ENCODE measurements around the gene UVSSA. TPM values are rescaled to one million over a fixed set of nuclear protein-coding genes. Genes with fewer than 3 reads are reported as not detected.
"Not testable (repeated sequence)": the region's sequence is repeated elsewhere in the genome, so short reads cannot be mapped to it uniquely, and the experiment has no call there.

Gene UVSSA
- total and polyA plus RNA-seq, 5 experiments from 2014 or later = 1.9 to 39.5 (median 6.2) TPM

GRCh38 chr4:1328267-1329155 lies 18.5 kb upstream of the UVSSA start:
- ATAC-seq = no peak
- peak in 1 of 10 donors; percentile 61 for DNase-seq
- H3K27me3 Mint-ChIP-seq = no peaks in the 10 kb centered on the region
- peak overlapping the region in 9 of 10 donors; percentile 71 to 96 (median 93) for H3K27ac Mint-ChIP-seq
- H3K9me3 Mint-ChIP-seq = no peaks in the 10 kb centered on the region
- POLR2A ChIA-PET = interaction anchor here (0.8 to 2.6 kb wide), 5 partner anchors 12 to 39 kb away, joined by 3 to 27 read pairs (median 3); partner anchors contain the start of genes MAEA and UVSSA
- H3K4me3 Mint-ChIP-seq = peak overlapping the region in 3 of 10 donors; percentile 64 to 80 (median 69)
- H3K36me3 Mint-ChIP-seq = peaks cover 0 to 28% (median 2%) of the 10 kb centered on the region in 3 donors
- peaks cover 17 to 40% (median 29%) of the 10 kb centered on the region in 4 donors for H3K4me1 Mint-ChIP-seq

DNA sequence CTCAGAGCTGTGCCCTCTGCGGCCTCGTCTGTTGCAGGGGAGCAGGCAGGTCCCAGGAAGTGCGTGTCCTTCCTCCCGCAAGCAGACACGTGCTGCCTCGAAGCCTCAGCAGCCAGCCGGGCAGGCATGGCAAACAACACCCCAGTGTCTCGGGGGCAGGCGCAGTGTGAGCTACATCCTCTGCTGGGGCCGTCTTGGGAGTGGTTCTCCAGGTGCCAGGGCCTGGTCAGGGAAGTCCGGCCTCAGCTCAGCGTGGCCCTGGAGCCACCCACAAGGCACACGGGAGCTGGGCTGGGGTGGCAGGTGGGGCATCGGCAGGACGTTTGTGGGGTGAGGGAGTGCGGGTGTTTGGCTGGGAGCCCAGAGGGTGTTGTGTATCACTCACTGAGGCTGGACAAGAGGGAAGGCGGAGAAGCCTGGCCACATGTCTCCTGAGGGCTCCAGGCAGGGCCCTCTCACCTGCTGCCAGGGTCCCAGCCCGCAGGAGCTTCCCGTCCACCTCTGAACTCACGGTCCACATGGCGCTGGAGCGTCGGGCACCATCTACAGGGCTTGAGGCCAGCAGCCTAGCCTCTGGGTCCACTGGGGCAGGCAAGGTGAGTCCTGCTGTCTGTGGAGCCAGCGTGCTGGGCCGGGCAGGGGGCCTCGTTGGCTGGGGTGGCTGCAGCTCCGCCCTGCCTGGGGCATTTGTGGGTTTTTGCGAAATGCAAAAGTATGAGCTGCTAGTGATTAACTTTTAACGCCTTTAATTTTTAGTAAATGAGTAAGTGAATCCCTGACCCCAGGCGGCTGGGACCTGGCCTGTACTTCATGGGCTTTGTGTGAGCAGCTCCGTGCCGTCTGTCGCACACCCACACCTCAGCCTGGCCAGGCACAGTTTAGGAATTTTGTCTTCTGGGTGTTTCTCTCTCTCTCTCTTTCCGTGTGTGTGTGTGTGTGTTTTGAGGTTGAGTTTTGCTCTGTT lies 17.3 kb upstream of the UVSSA start:
- Mint-ChIP-seq H3K36me3 (peaks cover 0 to 35% (median 2%) of the 10 kb centered on the region in 3 donors), H3K4me3 (peak overlapping the region in 9 of 10 donors; percentile 40 to 80 (median 76)), H3K9me3 (no peaks in the 10 kb centered on the region), H3K27ac (peak overlapping the region; percentile 87 to 98 (median 95)), H3K4me1 (peaks cover 17 to 43% (median 32%) of the 10 kb centered on the region in 4 donors), H3K27me3 (no peaks in the 10 kb centered on the region)
- ATAC-seq (peak; percentile 64 to 79), DNase-seq (peak in 9 of 10 donors; percentile 33 to 79 (median 57))
- POLR2A ChIA-PET = interaction anchor here (0.6 to 2.6 kb wide), 9 partner anchors 10 to 533 kb away, joined by 3 to 27 read pairs (median 3); partner anchors contain the start of genes CTBP1, MAEA and UVSSA

DNA sequence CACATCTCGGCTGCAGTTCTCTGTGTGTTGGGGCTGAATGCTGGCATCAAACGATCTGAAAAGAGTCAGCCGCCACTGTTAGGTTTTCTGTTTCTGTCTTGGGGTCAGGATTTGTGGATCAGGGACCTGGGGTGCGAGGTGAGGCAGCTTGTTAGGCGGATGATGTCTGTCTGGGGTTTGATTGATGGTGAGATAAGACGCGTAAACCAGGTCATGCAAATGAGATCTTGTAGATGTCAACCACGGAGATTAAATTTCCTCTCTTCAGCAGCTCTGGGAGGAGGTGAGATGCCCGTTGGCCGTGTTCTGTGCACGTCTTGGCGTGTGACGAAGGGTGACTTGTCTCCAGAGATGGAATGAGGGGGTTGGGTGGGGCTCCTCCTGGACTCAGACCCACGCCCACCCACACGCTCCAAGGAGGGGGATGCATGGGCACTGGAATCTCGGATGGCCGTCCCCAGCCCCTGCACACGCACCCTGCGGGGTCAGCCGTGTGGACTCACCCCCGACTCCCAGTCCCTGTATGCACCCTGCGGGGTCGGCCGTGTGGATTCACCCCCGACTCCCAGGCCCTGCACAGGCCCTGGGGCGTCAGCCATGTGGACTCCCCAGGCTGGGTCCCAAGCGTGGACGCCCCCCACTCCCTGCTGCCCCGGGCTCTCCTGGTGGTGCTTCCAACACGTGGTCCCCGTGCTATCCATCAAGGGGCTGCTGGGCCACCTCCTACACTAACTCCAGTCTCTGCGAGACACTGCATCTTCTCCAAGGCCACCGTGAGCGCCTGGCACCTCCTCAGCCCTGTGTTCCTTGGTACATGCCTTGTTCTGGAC lies 16.0 kb upstream of the UVSSA start:
- no peaks in the 10 kb centered on the region for H3K27me3 Mint-ChIP-seq
- ATAC-seq (peak; percentile 85 to 87), DNase-seq (peak in 9 of 10 donors; percentile 28 to 84 (median 74))
- H3K4me1 Mint-ChIP-seq = peaks cover 20 to 48% (median 32%) of the 10 kb centered on the region in 4 donors
- H3K4me3 Mint-ChIP-seq = peak overlapping the region; percentile 40 to 79 (median 70)
- H3K9me3 Mint-ChIP-seq = no peaks in the 10 kb centered on the region
- H3K36me3 Mint-ChIP-seq = peaks cover 0 to 40% (median 2%) of the 10 kb centered on the region in 3 donors
- POLR2A ChIA-PET = interaction anchor here (0.6 to 2.6 kb wide), 6 partner anchors 15 to 532 kb away, joined by 3 to 27 read pairs (median 4); partner anchors contain the start of genes CTBP1, MAEA and UVSSA
- H3K27ac Mint-ChIP-seq = peak overlapping the region; percentile 87 to 98 (median 96)

- POLR2A ChIA-PET = interaction anchor here (1.9 kb wide), 1 partner anchor 15 kb away, joined by 11 read pairs; the partner anchor contains the start of gene UVSSA
- ATAC-seq = no peak
Measured at GRCh38 chr4:1331591-1332353, 15.2 kb upstream of the UVSSA start.

DNA sequence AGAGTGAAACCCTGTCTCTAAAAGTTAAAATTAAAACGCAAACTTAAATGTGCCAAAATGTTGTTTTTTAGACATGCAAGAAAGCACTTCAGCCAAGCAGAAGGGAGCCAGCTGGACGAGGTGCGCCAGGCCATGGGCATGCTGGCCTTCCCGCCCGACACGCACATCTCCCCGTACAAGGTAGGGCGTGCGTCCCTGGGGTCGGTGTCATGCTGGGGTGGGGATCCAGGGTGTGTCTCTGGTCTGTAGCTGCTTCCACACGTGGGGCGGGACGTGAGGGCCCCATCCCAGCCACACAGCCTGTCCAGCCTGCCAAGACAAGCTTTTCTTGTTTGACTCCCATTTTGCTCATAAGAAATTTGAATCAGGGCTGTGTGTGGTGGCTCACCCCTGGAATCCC lies 14.3 kb upstream of the UVSSA start:
- POLR2A ChIA-PET = interaction anchor here (1.9 kb wide), 1 partner anchor 14 kb away, joined by 11 read pairs; the partner anchor contains the start of gene UVSSA
- Mint-ChIP-seq H3K4me3 (peak overlapping the region in 1 of 10 donors; percentile 10), H3K4me1 (peaks cover 20 to 48% (median 38%) of the 10 kb centered on the region in 4 donors), H3K9me3 (no peaks in the 10 kb centered on the region), H3K27ac (peak overlapping the region in 3 of 10 donors; percentile 18 to 92 (median 20)), H3K27me3 (no peaks in the 10 kb centered on the region), H3K36me3 (peaks cover 0 to 53% (median 8%) of the 10 kb centered on the region in 3 donors)
- DNase-seq = peak in 1 of 10 donors; percentile 44
- no peak for ATAC-seq

More at GRCh38 chr4:1331591-1332353, 15.2 kb upstream of the UVSSA start:
- Mint-ChIP-seq H3K4me3 (peak overlapping the region in 6 of 10 donors; percentile 39 to 70 (median 57)), H3K9me3 (no peaks in the 10 kb centered on the region), H3K36me3 (peaks cover 0 to 46% (median 2%) of the 10 kb centered on the region in 3 donors), H3K4me1 (peaks cover 20 to 44% (median 33%) of the 10 kb centered on the region in 4 donors), H3K27me3 (no peaks in the 10 kb centered on the region), H3K27ac (peak overlapping the region in 8 of 10 donors; percentile 63 to 92 (median 83))
- peak in 1 of 10 donors; percentile 24 for DNase-seq

- Mint-ChIP-seq H3K36me3 (peaks cover 0 to 56% (median 10%) of the 10 kb centered on the region in 3 donors), H3K27me3 (no peaks in the 10 kb centered on the region), H3K4me1 (peaks cover 20 to 50% (median 38%) of the 10 kb centered on the region in 4 donors), H3K27ac (peak overlapping the region in 2 of 10 donors; percentile 25 to 56), H3K9me3 (no peaks in the 10 kb centered on the region), H3K4me3 (no peak overlapping the region)
- ATAC-seq = no peak
- no peak for DNase-seq
- POLR2A ChIA-PET = interaction anchor here (1.9 kb wide), 1 partner anchor 13 kb away, joined by 11 read pairs; the partner anchor contains the start of gene UVSSA
Measured at GRCh38 chr4:1333256-1333655, 13.8 kb upstream of the UVSSA start.

- Mint-ChIP-seq H3K4me1 (peaks cover 20 to 48% (median 35%) of the 10 kb centered on the region in 4 donors), H3K27ac (peak overlapping the region in 5 of 10 donors; percentile 43 to 85 (median 51)), H3K36me3 (peaks cover 0 to 59% (median 13%) of the 10 kb centered on the region in 3 donors)
- H3K27me3 Mint-ChIP-seq, DNase-seq, H3K4me3 Mint-ChIP-seq, ATAC-seq, H3K9me3 Mint-ChIP-seq: not testable (repeated sequence)
- POLR2A ChIA-PET = interaction anchor here (1.2 kb wide), 1 partner anchor 12 kb away, joined by 3 read pairs; no protein-coding TSS in a partner anchor
Measured at GRCh38 chr4:1333851-1334578, 13.0 kb upstream of the UVSSA start.

- DNase-seq (no peak), ATAC-seq (no peak)
- Mint-ChIP-seq H3K4me3 (no peak overlapping the region), H3K4me1 (peaks cover 14 to 43% (median 30%) of the 10 kb centered on the region in 4 donors), H3K27ac (peak overlapping the region in 6 of 10 donors; percentile 41 to 85 (median 50)), H3K9me3 (no peaks in the 10 kb centered on the region), H3K27me3 (no peaks in the 10 kb centered on the region), H3K36me3 (peaks cover 0 to 59% (median 15%) of the 10 kb centered on the region in 3 donors)
- POLR2A ChIA-PET = interaction anchor here (1.2 kb wide), 1 partner anchor 12 kb away, joined by 3 read pairs; no protein-coding TSS in a partner anchor
Measured at GRCh38 chr4:1334579-1334895, 12.5 kb upstream of the UVSSA start.

GRCh38 chr4:1335193-1335883 lies 11.7 kb upstream of the UVSSA start:
- DNase-seq, H3K4me3 Mint-ChIP-seq, ATAC-seq, H3K9me3 Mint-ChIP-seq, H3K27me3 Mint-ChIP-seq: not testable (repeated sequence)
- POLR2A ChIA-PET = interaction anchor here (0.7 to 1.2 kb wide), 2 partner anchors 11 to 46 kb away, joined by 3 read pairs; no protein-coding TSS in a partner anchor
- H3K27ac Mint-ChIP-seq = peak overlapping the region in 5 of 10 donors; percentile 12 to 79 (median 51)
- H3K4me1 Mint-ChIP-seq = peaks cover 12 to 37% (median 24%) of the 10 kb centered on the region in 4 donors
- H3K36me3 Mint-ChIP-seq = peaks cover 0 to 62% (median 15%) of the 10 kb centered on the region in 3 donors

All from naive thymus-derived CD8-positive, alpha-beta T cell (primary cell).